AG08396 (cell line): Measurements from ENCODE around the gene HMGXB4.

Source experiments
- DNase-seq: peaks from one replicate; pipeline ENCODE4 v3.0.0; 2012; ENCODE audit warnings: low spot score, mixed read lengths

The HMGXB4 gene

DNA sequence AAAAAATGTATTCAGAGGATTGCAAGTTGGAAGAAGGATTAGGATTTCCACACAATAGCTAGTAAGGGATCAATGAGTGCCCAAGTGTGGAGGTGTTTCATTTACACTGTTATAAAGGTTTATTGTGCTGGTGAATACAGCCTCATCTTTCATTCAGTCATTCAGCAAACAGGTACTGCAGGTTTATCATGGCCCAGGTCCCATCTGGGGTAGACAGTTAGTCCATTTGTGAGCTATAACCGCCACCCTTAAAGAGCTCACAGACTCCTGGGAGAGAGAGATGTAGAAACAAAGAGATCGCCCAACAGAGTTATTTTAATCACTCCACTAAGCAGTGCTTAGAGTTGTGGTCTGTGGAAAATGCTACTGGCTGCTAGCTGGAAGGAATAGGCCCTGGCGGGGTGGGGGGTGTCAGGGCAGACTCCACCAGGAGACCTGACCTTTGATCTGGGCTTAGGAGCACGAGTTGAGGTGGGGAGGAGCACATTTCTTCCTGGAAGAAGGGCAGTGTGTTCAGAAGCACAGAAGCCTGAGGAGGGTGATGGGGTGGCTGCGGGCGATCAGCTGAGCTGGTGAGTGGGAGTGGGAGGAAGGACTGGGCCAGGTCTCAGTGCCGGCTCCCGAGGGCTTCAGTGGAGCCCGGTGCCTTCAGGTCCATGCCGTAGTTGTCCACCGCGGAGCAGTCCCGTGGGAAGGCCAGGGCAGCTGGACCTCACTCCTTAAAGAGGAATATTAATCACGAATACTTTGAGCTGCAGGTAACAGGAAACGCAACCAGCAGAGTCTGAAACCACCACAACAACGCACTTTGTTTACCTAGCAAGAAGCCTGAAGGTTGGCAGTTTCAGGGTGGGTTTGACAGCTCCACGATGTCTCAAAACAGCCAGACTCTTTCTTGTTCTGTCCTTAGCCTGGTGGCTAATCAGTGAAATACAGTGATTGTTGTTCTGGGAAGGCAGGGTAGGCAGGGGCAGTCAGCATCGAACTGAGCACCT lies 53.6 kb downstream of the HMGXB4 start:
- DNase-seq, result no peak

DNA sequence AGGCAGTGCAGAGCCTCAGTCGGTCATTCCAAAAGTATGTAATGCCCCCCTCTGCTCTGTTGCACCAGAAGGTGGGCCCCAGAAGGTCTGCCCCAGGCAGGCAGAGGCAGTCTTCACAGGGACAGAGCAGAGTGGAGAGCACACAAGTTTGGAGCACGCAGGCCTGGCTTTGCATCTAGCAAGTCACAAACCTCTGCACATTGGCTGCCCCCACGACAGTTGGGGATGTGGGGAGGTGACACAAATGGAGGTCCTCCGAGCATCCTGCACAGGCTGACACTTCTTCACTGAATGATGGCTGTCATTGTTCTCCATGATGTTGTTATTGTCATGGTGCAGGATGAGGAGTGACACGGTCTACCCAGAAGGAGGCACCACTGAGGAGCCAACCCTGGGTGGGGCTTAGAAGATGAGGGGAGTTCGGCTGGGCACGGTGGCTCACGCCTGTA lies 54.3 kb downstream of the HMGXB4 start:
- no peak for DNase-seq

DNA sequence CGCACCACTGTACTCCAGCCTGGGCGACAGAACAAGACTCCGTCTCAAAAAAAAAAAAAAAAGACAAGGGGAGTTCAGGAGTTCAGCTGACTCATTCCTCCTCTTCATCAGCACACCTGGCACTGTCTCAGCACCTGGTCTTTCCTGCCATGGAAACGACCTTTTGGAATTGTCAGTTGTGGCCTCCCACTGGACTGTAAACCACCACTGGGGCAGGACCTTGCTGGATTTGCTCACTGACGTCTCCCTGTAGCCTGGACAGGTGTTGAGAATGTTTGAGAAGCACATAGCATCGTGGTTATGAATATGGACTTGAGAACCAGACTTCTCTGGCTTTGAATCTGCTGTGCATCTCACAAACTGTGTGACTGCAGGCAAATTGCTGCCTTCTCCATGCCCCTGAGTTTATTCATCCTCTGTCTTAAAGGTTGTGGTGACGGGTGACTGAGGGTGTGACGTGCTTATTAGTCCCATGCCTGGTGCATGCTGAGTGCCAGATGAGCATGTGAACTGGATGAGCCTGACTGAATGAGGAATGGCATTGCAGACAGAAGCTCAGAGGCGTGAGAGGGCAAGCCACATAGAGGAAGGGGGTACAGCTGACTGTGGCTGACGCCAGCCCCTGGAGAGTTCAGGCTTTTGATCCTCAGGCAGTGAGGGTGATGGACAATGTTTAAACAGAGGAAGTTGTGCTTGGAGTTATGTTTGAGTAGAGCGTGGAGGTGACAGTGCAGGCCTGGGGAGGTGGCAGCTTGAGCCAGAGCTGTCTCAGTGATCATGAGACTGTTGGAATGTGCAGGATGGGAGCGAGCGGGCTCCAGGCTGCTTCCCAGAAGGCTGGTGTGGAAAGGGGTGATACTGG lies 55.1 kb downstream of the HMGXB4 start:
- peak; percentile 22 for DNase-seq

DNA sequence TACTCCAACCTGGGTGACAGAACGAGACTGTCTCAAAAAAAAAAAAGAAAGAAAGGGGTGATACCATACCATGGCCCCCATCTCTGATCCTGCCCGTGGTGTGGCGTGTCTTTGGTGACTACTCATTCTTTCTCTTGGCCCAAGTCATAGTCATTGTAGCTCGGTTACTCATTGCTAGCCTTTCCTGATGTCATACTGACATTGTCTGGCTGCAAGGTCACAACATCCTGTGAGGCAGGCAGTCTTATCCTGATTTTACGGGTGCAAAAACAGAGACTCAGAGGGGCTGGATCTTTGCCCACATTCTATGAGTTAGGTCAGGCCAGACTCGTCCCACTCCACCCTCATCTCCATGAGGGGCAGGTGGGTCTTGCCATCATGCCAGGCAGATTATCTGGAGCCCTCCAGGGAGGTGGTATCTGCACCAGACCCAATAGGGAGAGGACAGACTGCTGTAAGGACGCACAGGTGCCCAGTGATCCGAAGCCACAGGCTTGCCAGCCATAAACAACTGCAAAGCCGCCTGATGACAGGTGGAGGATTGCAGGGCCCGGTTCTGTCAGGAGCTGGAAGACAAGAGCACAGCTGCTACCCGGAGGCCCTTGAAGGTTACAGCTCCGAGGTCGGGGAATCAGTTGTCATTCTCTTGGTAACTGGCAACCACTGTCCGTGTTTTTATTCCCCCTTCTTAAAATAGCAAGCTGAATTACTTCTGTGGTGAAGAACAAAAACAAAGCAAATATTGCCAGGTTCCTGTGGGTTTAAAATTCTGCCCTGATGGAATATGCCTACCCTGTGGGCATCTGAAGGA lies 56.2 kb downstream of the HMGXB4 start:
- DNase-seq, result peak; percentile 77

- no peak for DNase-seq
These were observed 57.1 kb downstream of the HMGXB4 start for GRCh38 chr22:35314161-35314942.

- no peak for DNase-seq
These were observed 58.0 kb downstream of the HMGXB4 start for GRCh38 chr22:35315141-35315854.

GRCh38 chr22:35315855-35316745 lies 58.8 kb downstream of the HMGXB4 start:
- no peak for DNase-seq

- no peak for DNase-seq
These were observed 59.5 kb downstream of the HMGXB4 start for GRCh38 chr22:35316751-35317150.

DNA sequence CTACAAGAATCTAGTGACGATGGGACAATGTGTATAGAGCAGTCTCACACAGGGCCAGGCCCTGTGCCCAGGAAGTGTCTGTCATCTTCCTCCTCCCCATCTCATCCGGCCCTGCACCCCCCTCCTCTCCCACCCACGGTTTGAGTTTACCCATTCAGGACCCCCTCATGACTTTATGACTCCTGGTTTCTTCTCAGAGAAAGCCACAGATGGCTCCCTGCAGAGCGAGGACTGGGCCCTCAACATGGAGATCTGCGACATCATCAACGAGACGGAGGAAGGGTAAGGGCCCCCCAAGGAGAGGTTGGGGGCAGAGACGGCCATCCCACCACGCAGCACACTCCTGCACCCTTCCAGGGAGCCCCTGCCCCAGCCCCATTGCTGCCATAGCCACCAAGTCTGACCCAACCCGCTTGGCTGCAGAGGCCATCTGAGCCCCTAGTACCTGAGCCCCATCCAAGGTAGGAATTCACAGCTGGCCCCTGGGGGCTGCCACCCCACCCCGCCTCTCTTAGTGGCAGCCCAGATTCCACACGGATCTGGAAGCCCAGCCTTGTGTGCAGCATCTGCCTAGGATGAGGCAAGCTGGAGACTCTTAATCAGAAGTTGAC lies 60.5 kb downstream of the HMGXB4 start:
- DNase-seq, result no peak

- no peak for DNase-seq
These were observed 61.3 kb downstream of the HMGXB4 start for GRCh38 chr22:35318346-35319215.

DNA sequence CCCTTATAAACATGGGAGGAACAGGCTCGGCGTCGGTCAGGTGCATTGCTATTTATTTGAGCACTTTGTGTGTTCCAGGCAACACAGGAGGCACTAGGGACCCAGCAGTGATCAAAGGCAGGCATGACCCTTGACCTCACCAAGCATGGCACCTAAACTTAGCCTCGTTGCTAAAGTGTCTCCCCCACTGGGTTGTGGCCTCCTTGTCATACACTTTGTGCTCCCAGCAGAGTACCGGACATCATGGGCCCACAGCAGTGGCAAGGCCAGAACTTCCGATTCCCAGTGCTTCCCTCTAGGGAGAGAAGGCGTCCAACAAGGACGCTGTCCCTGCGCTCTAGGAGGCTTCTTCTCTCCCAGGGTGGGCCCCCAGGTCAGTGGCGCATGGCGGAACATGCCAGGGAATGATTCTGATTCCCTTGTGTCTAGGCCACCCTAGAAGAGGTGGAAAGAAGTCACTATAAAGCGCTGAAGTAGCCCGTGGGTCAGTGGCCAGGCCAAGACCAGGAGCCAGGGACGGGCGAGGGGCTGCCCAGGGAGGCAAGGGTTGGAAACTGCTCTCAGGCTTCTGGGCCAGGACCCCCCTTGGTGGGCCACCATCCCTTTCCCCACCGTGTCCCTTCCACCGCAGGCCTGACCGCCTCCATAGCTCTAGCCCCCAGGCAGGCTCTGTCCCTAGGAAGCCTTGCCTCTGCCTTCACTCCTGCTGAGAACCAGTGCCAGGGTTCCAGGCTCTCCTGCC lies 62.1 kb downstream of the HMGXB4 start:
- no peak for DNase-seq

DNA sequence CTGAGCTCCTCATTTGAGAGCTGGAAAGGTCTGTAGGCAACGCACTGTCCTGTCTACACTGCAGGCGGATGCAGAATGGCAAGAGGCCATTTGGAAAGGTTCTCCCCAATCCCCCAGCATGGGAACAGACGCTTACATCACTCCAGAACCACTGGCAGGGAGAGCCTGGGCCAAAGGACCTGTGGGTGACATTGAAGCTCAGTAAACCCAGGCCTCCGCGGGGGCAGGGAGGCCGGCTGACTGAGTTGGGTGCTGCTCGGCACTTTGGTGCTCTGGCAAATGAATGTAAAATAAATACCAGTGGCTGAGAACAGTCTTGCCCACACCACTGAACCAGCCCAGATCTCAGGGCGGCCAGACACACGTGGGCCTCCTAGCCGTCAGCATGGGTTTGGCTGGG lies 64.8 kb downstream of the HMGXB4 start:
- no peak for DNase-seq

- DNase-seq, result no peak
These were observed 65.6 kb downstream of the HMGXB4 start for GRCh38 chr22:35322893-35323292.

GRCh38 chr22:35323305-35323704 lies 66.0 kb downstream of the HMGXB4 start:
- no peak for DNase-seq

GRCh38 chr22:35324067-35324466 lies 66.8 kb downstream of the HMGXB4 start:
- no peak for DNase-seq

DNA sequence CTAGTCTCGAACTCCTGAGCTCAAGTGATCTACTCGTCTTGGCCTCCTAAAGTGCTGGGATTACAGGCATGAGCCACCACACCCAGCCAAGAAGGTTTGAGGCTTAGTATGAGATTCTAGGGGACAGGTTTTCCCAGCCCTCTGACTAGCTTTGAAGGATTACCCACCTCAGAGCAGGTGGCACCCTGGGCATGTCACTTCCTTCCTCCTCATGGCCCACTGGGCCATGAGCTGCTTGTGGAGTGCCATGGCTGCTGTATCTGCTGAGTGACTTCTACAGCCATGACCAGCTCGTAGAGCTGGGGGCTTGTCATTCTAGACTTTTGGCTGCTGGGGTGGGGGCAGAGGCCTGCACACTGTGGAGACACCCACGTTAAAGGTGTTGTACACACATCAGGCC lies 67.5 kb downstream of the HMGXB4 start:
- DNase-seq, result no peak

- no peak for DNase-seq
These were observed 67.9 kb downstream of the HMGXB4 start for GRCh38 chr22:35325209-35325608.
